ENCODE results near the gene LMNA.

- TF ChIP-seq CTCF (IDR thresholded peaks at IDR 0.05) (no peak), FOXM1 (IDR thresholded peaks at IDR 0.05; ENCODE audit: low read depth) (no peak), POLR2AphosphoS5 (IDR thresholded peaks at IDR 0.05; ENCODE audit: low read depth, low read length) (no peak), ZBTB33 (IDR thresholded peaks at IDR 0.05; ENCODE audit: borderline replicate concordance, low read depth) (no peak), RAD21 (IDR thresholded peaks at IDR 0.05; ENCODE audit: low read length) (no peak), RFX5 (IDR thresholded peaks at IDR 0.05; ENCODE audit: low read length) (no peak), EP300 (IDR thresholded peaks at IDR 0.05; ENCODE audit: borderline replicate concordance in 1 of 2, low read depth in 1 of 2, low read length in 1 of 2) (no peak), MAX (IDR thresholded peaks at IDR 0.05; ENCODE audit: low read depth) (no peak), CHD2 (IDR thresholded peaks at IDR 0.05; ENCODE audit: low read length, partially characterized antibody) (no peak)
Observed at GRCh38 chr1:156138458-156138867, 24.0 kb downstream of the LMNA start.

Measured in SK-N-SH (cell line).